Loucy (cell line): ENCODE data around the gene IMPG2.

Source experiments
- CTCF ChIP-seq: fragments of 200-600 bp; sonication (generic); conservative IDR thresholded peaks from 2 replicates; pipeline ENCODE4 v1.5.1; 2014; ENCODE audit warnings: mild to moderate bottlenecking, antibody characterized with exemption, low read length
- EZH2phosphoT487 ChIP-seq: fragments of 200-600 bp; IDR thresholded peaks from 2 replicates; pipeline ENCODE4 v1.6.1; 2018; ENCODE audit warnings: antibody characterized with exemption, mild to moderate bottlenecking, moderate library complexity, borderline replicate concordance

- TF ChIP-seq CTCF (no peak), EZH2phosphoT487 (no peak)
Measured at GRCh38 chr3:101284757-101285156, 35.6 kb downstream of the IMPG2 start.
